K562 (cell line): ENCODE results near the gene WDR45. TPM values are rescaled to one million over a fixed set of nuclear protein-coding genes. Genes with fewer than 3 reads are reported as not detected.

Source experiments
- ATAC-seq: fragments of 200-7000 bp; cut with Tn5 transposase; 3 replicates; pipeline ENCODE4 v1.9.1; 2020; ENCODE audit warnings: moderate library complexity
- BruUV-seq: library from RNA; stranded (reverse); fragments of 400-500 nt; replicated peaks from 2 replicates; lab custom pipeline; 2021; lab: Mats Ljungman, UMichigan
- CTCF ChIA-PET: fragments of 300-600 bp; formaldehyde crosslinking; extraction: SDS; loops from one replicate; lab custom pipeline; 2021; ENCODE audit warnings: low intra/inter-chr PET ratio; lab: Yijun Ruan, JAX
- POLR2A ChIA-PET: fragments of 300-600, 350-650 bp; sonication (Branson Sonifier 250); formaldehyde crosslinking; extraction: SDS; loops from one replicate; lab custom pipeline; 2021; ENCODE audit warnings: antibody characterized with exemption, inconsistent platforms; lab: Yijun Ruan, JAX
- DNase-seq, 4 experiments: peaks; one replicate each; pipeline versions ENCODE4 v3.0.0 to v3.0.0-alpha.2; 2011 to 2018; ENCODE audit warnings: low spot score in 3 of 4, mixed read lengths in 3 of 4; ENCODE audit errors: extremely low read depth in 1 of 4
- FAIRE-seq: peaks from 2 replicates; lab custom pipeline; 2011; peaks lifted over from hg19 to GRCh38; lab: Jason Lieb, UNC
- H2AFZ ChIP-seq: 2 replicates; pipeline ENCODE4 v1.6.0; 2011; ENCODE audit warnings: low read depth, low read length, control low read depth, inconsistent platforms
- H3K27ac ChIP-seq: fragments of 200-600 bp; 3 replicates; pipeline ENCODE4 v1.8.0; 2011; ENCODE audit warnings: low read depth, mild to moderate bottlenecking, control low read depth, inconsistent platforms, low read length, moderate library complexity, mixed read lengths; ENCODE audit errors: extremely low read depth
- H3K27me3 ChIP-seq, 2 experiments: fragments of 300-600 bp in 1 of 2; 2 replicates in 1 of 2; 3 replicates in 1 of 2; pipeline versions ENCODE4 v1.6.0 to v1.8.0; 2011; ENCODE audit warnings: inconsistent platforms in 2 of 2, low read length in 2 of 2, mild to moderate bottlenecking in 1 of 2, mixed read lengths in 1 of 2, moderate library complexity in 1 of 2; ENCODE audit not compliant: control insufficient read depth in 2 of 2, insufficient read depth in 2 of 2
- H3K36me3 ChIP-seq: fragments of 300-600 bp; 3 replicates; pipeline ENCODE4 v1.8.0; 2011; ENCODE audit warnings: mild to moderate bottlenecking, low read length, inconsistent platforms; ENCODE audit not compliant: control insufficient read depth, insufficient read depth
- H3K4me1 ChIP-seq, 2 experiments: fragments of 200-600 bp in 1 of 2; replicated peaks in 1 of 2; 2 replicates in 1 of 2; 3 replicates in 1 of 2; pipeline versions ENCODE4 v1.5.1 to v1.8.0; 2011; ENCODE audit warnings: inconsistent platforms in 2 of 2, low read length in 2 of 2, mild to moderate bottlenecking in 1 of 2, mixed read lengths in 1 of 2, moderate library complexity in 1 of 2; ENCODE audit not compliant: control insufficient read depth in 2 of 2, insufficient read depth in 2 of 2
- H3K4me2 ChIP-seq: 2 replicates; pipeline ENCODE4 v1.6.1; 2011; ENCODE audit warnings: low read length, control low read depth, inconsistent platforms, mixed read lengths; ENCODE audit not compliant: insufficient read depth
- H3K4me3 ChIP-seq: fragments of 200-600 bp; sonication (generic), shearing (Covaris generic); 2 replicates; pipeline ENCODE4 v1.5.1; 2016; ENCODE audit warnings: control low read depth, inconsistent platforms
- H3K79me2 ChIP-seq: fragments of 200-600 bp; 3 replicates; pipeline ENCODE4 v1.8.0; 2011; ENCODE audit warnings: low read length, inconsistent platforms; ENCODE audit not compliant: control insufficient read depth, insufficient read depth
- H3K9ac ChIP-seq, 2 experiments: 2 replicates each; pipeline versions ENCODE4 v1.6.0 to v1.6.1; 2011; ENCODE audit warnings: low read depth in 2 of 2, low read length in 2 of 2, control low read depth in 1 of 2, inconsistent platforms in 1 of 2, mild to moderate bottlenecking in 1 of 2, mixed read lengths in 1 of 2; ENCODE audit not compliant: insufficient read depth in 1 of 2
- H3K9me1 ChIP-seq: one replicate; pipeline ENCODE4 v1.6.0; 2011; ENCODE audit warnings: inconsistent platforms, mild to moderate bottlenecking, low read length, moderate library complexity; ENCODE audit not compliant: control insufficient read depth, insufficient read depth
- H3K9me3 ChIP-seq: replicated peaks from 2 replicates; pipeline ENCODE4 v1.5.1; 2011; ENCODE audit warnings: low read depth, low read length, inconsistent platforms; ENCODE audit not compliant: control insufficient read depth, insufficient read depth
- H4K20me1 ChIP-seq: replicated peaks from 2 replicates; pipeline ENCODE4 v1.6.1; 2011; ENCODE audit warnings: low read length, inconsistent platforms, mixed read lengths; ENCODE audit not compliant: control insufficient read depth, insufficient read depth
- ATF4 ChIP-seq: fragments of 450-650 bp; formaldehyde crosslinking; IDR thresholded peaks from 2 replicates; pipeline ENCODE4 v1.4.0; 2022; ENCODE audit warnings: mild to moderate bottlenecking, moderate library complexity
- ETV1 ChIP-seq: fragments of 450-650 bp; conservative IDR thresholded peaks from 2 replicates; pipeline ENCODE4 v1.6.1; 2016; ENCODE audit warnings: missing genetic modification characterization, control low read depth, low read depth, missing compliant biosample characterization
- HDAC6 ChIP-seq: IDR thresholded peaks from 2 replicates; pipeline ENCODE4 v1.6.1; 2012; ENCODE audit warnings: low read depth, mild to moderate bottlenecking, control low read depth, inconsistent platforms, low read length, moderate library complexity
- KAT8 ChIP-seq: fragments of 450-650 bp; IDR thresholded peaks from 2 replicates; pipeline ENCODE4 v1.6.1; 2016; ENCODE audit warnings: low read depth, mild to moderate bottlenecking
- KLF13 ChIP-seq: fragments of 450-650 bp; IDR thresholded peaks from 2 replicates; pipeline ENCODE4 v1.6.1; 2016; ENCODE audit warnings: missing genetic modification characterization, low read depth, mild to moderate bottlenecking, missing compliant biosample characterization, moderate library complexity, borderline replicate concordance
- NR1H2 ChIP-seq: sonication (generic); formaldehyde crosslinking; IDR thresholded peaks from 2 replicates; pipeline ENCODE4 v1.4.0; 2020; ENCODE audit warnings: mild to moderate bottlenecking, missing genetic modification reagents
- NR2C1 ChIP-seq, 2 experiments: fragments of 450-650 bp; IDR thresholded peaks; 2 replicates each; pipeline ENCODE4 v1.6.1; 2017; ENCODE audit warnings: mild to moderate bottlenecking in 2 of 2, antibody characterized with exemption in 1 of 2, inconsistent platforms in 1 of 2, missing compliant biosample characterization in 1 of 2, missing genetic modification characterization in 1 of 2
- POLR2G ChIP-seq: fragments of 200-400 bp; formaldehyde crosslinking; IDR thresholded peaks from 2 replicates; pipeline ENCODE4 v1.6.1; 2017; ENCODE audit warnings: low read depth, mild to moderate bottlenecking, antibody characterized with exemption, low read length, moderate library complexity
- RBFOX2 ChIP-seq: fragments of 200-400 bp; formaldehyde crosslinking; IDR thresholded peaks from 2 replicates; pipeline ENCODE4 v1.6.1; 2017; ENCODE audit warnings: low read depth, mild to moderate bottlenecking, low read length, moderate library complexity
- STAG1 ChIP-seq: sonication (generic); formaldehyde crosslinking; IDR thresholded peaks from 2 replicates; pipeline ENCODE4 v1.5.0; 2020; ENCODE audit warnings: missing genetic modification reagents, borderline replicate concordance
- STAT6 ChIP-seq: sonication (generic); formaldehyde crosslinking; IDR thresholded peaks from 2 replicates; pipeline ENCODE4 v1.8.1; 2023; ENCODE audit warnings: mild to moderate bottlenecking, missing genetic modification reagents
- WGBS: fragments of 100-300 bp; shearing (Covaris generic); methylation state at CpG from one replicate; pipeline ENCODE4 v1.1.6; 2016; ENCODE audit warnings: low coverage, mixed read lengths; ENCODE audit not compliant: insufficient coverage; ENCODE audit errors: missing lambda C conversion rate; 5-methylcytosine and 5-hydroxymethylcytosine counted together
- in situ Hi-C: fragments of 300-500 bp; cut with MboI; formaldehyde crosslinking; loops from 4 replicates; pipeline ENCODE4 v1.15.0; 2018; ENCODE audit warnings: inconsistent platforms, mixed read lengths
- intact Hi-C: fragments of 100-400 bp; cut with micrococcal nuclease; formaldehyde crosslinking; loops from 2 replicates; pipeline ENCODE4 v1.14.2; 2022
- polyA plus RNA-seq, 8 experiments: library from polyadenylated mRNA; depleted of rRNA in 4 of 8; stranded (reverse) in 5 of 8; unstranded in 3 of 8; fragments of >200 nt; fragmentation: Nextera tagmentation in 2 of 8; fragmentation: Illumina TruSeq in 1 of 8; extraction: Ambion mirVana in 2 of 8; extraction: Trizol in 1 of 8; gene quantifications; 2 replicates each; pipeline versions ENCODE4 v1.2.1 to v1.2.3, GENCODE V29; 2011 to 2014; ENCODE audit warnings: inconsistent platforms in 1 of 8, missing spikeins in 1 of 8
- total RNA-seq, 7 experiments: library from RNA; depleted of rRNA in 6 of 7; stranded (reverse); fragments of >200 nt in 6 of 7; fragmentation: Illumina TruSeq in 2 of 7; extraction: Trizol in 2 of 7; gene quantifications; 2 replicates each; pipeline versions ENCODE4 v1.2.1 to v1.2.3, GENCODE V29; 2011 to 2021; ENCODE audit warnings: low replicate concordance in 1 of 7

WDR45 gene
- total and polyA plus RNA-seq, 9 of the 15 experiments (the other 6 are each of a cell fraction or from before 2014, with no cell fraction given), result 19.4 to 136 (median 59.7) TPM

- no peak for TF ChIP-seq STAT6 (CRISPR knock-in tag)
- no peak for TF ChIP-seq NR1H2
- TF ChIP-seq STAG1 (CRISPR knock-in tag), result no peak
- no peak for TF ChIP-seq ETV1
- no peak for TF ChIP-seq HDAC6
- no peak for TF ChIP-seq KLF13
Measured at GRCh38 chrX:49070988-49071387, 8.7 kb downstream of the WDR45 start (continued).

- Histone ChIP-seq H3K9me1 (no peaks in the 10 kb centered on the region), H3K27me3 (no peaks in the 10 kb centered on the region), H3K9me3 (no peaks in the 10 kb centered on the region), H3K27ac (no peak overlapping the region), H3K79me2 (no peaks in the 10 kb centered on the region), H3K36me3 (no peaks in the 10 kb centered on the region), H3K4me3 (no peak overlapping the region), H3K4me1 (peaks cover 0 to 42% of the 10 kb centered on the region in 2 experiments; a peak in 3 of 5 replicates), H3K4me2 (no peak overlapping the region), H2AFZ (no peak overlapping the region), H3K9ac (peak overlapping the region in 1 of 2 experiments; percentile 43; a peak in 1 of 4 replicates), H4K20me1 (no peaks in the 10 kb centered on the region)
- ATAC-seq (no peak), FAIRE-seq (no peak), DNase-seq (no peak)
- CTCF ChIA-PET, result no interaction called here
- 83% methylated on average over 8 of the region's 11 CpGs for WGBS
- intact Hi-C loops (no loop called here), in situ Hi-C loops (no loop called here)
- BruUV-seq, result no TSS peak
- TF ChIP-seq ATF4 (CRISPR knock-in tag) (no peak), RBFOX2 (0 out of 2 replicates have a peak, but pooled peaks have one; percentile 19), KAT8 (no peak), POLR2G (peak; percentile 66), NR2C1 (IDR thresholded peaks at IDR 0.05) (no peak), NR2C1 (tag; IDR thresholded peaks at IDR 0.05) (no peak)
- POLR2A ChIA-PET, result no interaction called here
Measured at GRCh38 chrX:49069038-49069437, 10.6 kb downstream of the WDR45 start.
